Renal cortex interstitium (tissue), 11 donors: ENCODE measurements around the gene GRID1. TPM values are rescaled to one million over a fixed set of nuclear protein-coding genes. Genes with fewer than 3 reads are reported as not detected.

Experiments used
- DNase-seq, 11 donors: peaks; one replicate each; pipeline ENCODE4 v3.0.0-alpha.2; 2013; ENCODE audit warnings: low read depth in 9 of 11, low spot score in 4 of 11; ENCODE audit errors: extremely low read depth in 1 of 11
- polyA plus RNA-seq, 3 donors: library from polyadenylated mRNA; unstranded; fragments of 120-200 nt; gene quantifications; one replicate each; pipeline ENCODE4 v1.2.1, GENCODE V29; 2013; ENCODE audit not compliant: insufficient read length in 3 of 3

GRID1 gene
- polyA plus RNA-seq, 3 donors = 1.6 to 1.8 (median 1.6) TPM

DNA sequence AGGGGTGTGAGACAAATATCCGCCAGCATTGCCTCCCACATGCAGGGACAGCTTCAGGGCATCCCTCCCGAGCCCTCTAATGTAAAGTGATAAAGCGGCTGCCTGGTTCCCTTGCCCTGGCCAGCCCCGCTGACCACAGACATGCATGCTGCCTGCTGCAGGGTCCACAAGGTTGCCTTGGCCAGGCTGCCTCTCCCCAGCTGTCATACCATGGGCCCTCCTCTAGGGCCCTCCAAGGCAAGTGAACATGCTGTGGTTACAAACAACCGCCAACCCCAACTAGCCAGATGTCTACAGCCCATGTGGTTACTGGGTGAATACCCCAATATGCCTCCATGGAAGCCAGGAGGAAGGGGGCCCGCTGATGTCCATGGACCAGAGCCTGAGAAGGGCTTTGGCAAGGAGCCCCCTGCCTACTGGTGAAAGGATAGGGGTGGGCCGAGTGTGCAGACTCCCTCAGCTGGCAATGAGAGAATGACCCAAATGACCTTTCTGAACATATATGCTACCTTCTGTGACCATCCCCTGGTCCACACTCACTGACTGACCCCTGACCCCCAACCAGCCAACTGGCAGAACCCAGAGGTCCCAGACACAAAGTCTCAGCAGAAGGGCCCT, 37.4 kb downstream of the GRID1 start:
- DNase-seq = no peak

DNA sequence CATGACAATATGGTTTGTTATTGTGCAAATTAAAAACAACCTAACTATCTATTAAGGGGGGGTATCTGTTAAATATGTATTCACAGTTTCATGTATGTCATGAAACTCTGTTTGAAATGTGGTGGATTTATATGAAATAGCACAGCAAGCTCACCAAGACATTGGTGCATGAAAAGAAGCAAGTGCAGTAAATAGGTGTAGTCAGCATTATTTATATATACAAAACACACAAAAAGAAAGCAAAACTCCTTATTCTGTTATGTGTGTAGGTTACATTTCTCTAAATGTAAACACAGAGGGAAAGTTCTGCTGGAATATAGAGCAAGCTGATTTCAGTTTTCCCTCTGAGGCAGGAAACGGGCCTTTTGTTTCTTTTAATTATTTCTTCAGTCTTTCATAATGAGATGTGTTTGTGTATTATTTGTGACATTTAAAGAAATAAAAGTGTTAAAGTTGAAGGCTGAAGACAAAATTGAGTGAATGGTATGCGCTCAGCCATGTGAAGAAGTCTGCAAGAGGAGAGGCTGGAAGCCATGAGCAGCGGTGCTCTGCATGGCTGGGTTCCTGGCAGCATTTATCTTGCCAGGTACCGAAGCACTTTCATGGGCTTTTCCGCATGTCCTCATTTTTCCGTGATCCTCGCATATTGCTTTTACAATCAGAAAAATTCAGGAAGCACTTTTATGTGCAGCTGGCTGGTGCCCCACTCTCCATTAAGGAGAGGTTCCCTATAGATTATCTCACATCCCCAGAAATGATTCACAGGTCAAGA, 38.5 kb downstream of the GRID1 start:
- DNase-seq = no peak

DNA sequence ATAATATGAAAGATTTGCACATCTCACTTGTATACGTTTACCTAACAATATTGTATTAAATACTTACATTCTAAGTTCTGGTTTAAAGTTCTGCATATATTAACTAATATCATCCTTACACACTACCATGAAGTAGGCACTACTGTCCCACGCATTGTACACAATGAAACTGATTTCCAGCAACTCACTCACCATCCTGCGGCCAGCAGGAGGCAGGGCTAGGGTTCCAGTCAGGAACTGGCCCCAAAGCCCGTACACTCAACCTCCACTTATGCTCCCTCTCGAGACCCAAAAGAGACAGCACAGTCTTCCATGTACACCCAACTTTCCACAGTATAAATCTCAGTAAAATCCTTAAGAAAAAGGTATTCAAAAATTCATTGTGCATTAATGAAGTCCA, 41.4 kb downstream of the GRID1 start:
- no peak for DNase-seq

GRCh38 chr10:86321568-86321967, 45.0 kb downstream of the GRID1 start:
- DNase-seq = no peak

DNA sequence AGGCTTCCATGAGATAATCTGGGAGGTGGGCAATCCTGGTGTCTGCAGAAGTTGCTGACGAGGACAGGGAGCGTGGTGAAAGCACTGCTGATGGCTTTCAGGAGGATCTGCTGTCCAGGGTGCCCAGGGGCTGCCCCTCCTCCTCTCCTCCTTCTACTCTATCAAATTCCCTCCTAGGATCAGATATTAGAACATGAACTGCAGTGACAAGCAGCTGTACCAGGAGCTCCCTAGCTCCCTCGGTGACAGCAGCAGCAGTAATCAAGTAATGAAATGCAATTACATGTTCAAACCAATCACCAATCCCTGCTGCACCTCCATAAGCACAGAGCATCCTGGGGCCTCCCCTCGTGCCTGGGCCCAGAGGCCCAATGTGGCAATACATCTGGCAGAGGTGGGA, 46.9 kb downstream of the GRID1 start:
- no peak for DNase-seq

DNA sequence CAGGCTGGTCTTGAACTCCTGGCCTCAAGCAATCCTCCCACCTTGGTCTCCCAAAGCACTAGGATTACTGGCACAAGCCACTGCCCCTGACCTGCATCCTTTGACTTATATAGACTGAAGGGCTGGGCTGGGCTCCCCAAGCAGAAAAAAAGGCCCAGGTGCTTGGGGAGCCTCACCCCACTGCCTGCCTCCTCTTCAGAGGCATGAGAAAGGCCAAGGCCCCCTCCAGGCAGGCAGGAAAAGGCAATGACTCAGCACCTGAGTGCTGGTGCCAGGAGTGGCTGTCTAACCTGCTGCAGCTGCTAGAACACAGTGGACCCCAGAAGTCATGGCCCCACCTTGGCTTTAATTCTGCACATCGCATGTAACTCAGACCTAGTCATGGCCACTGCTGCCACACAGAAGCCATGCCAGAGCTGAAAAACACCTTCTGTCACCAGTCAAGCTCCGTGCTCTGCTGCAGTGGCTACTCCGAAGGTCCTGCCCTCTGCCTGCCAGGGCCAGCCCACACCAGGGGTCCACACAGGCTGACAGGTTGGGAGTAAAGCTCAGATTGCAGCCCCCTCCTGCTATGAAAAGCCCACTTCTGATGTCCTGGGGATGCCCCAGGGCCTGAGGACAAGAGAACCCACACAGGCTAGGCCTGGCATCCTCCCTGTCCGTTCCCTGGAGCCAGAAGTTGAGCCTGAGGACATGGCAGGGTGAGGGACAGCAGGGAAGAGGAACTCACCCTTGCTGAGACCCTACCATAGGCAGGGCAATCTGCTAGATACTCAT, 48.5 kb downstream of the GRID1 start:
- no peak for DNase-seq

GRCh38 chr10:86316990-86317389, 49.6 kb downstream of the GRID1 start:
- DNase-seq = no peak

- DNase-seq = no peak
Measured at GRCh38 chr10:86316274-86316835, 50.2 kb downstream of the GRID1 start.

DNA sequence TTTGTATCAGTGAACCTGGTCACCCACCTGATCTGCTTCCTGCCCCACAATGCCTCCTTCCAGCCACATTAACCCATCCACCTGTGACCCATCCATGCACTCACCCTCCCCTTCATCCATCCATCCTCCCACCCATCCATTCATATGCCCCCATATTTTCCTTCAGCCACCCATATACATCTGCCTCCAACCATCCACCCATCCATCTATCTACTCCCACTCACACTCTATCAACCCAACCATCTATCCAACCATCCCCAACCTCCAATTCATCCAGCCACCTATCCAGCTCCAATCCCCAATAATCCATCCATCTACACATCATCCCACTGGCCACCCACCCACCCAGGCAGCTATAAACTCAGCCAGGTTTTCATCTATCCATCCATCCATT, 51.0 kb downstream of the GRID1 start:
- DNase-seq = no peak

GRCh38 chr10:86314616-86315548, 51.7 kb downstream of the GRID1 start:
- no peak for DNase-seq

GRCh38 chr10:86313621-86314041, 53.0 kb downstream of the GRID1 start:
- no peak for DNase-seq

DNA sequence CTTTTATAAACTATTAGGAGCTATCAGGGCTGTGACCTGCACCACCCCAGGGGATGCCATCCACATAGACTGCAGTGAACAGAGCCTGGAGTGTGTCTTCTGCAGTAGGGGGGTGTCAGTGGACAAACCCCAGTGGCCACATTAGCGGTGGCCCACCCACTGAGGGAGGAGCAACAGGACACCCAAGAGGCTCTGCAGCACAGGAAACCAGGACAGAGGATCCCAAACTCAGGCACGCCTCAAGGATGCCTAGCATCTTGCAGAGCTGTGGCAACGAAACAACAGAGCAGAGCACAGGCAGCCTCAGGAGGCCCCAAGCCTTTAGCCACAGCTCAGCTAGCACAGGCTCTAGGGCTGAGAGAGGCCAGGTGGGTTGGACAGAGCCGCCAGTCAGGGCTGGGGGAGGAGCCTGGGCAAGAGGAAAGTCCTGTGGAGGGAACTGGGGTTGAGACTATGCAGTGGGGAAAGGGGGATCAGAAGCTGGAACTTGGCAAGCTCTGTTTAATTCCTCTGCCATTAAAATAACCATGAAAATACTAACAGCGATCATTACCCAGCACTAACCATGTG, 53.8 kb downstream of the GRID1 start:
- DNase-seq = no peak

DNA sequence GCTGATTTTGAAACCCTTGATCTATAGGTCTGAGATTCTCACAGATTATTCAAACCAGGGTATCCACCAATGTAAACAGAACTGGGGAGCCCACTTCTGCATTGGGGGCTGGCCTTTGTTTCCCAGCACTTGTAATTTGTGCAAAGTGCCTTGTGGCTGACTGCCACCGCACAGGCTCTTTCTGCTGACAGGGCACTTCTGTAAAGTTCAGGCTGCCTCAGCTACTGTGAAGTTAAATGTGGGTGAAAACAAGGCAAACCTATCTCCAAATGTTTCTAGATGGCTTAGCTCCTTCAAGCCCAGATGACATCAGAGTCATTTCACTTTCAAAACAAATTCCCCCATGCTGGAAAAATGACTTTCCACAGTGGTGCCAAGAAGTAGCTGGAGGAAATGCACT, 54.7 kb downstream of the GRID1 start:
- DNase-seq = no peak

DNA sequence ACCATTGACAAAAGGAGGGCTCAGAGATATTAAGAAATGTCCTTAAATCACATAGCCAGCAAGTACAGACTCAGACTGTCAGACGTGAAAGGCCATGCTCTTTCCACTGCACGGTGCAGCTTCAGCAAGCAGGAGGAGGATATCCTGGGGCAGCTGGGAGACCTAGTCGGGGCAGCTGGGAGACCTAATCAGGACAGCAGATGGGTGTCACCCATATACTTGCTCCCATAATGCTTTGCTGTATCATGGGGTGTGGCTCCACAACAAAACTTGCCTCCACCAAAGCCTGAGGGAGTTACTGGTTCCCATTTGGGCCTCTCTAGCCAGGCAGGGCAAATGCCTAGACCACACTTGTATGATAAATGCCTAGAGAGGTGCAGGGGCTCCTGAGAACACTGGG, 55.4 kb downstream of the GRID1 start:
- no peak for DNase-seq

DNA sequence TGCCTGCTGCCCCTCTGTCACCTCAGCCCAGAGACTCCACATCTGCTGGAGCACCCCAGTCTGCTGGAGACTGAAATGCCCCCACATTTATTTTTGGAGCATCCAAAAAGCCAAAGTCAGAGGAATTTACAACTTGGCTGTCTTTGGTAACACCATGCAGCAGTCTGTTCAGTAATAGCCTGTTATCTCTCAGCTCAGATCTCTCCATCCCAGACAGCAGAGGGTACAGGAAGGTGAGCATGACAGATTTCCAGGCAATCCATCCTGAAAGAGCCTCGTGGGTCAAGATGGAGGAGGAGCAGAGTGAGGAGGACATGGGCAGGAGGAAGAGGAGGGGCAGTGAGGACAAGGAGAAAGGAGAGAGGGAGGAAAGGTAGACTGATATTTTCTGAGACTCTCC, 55.9 kb downstream of the GRID1 start:
- no peak for DNase-seq

DNA sequence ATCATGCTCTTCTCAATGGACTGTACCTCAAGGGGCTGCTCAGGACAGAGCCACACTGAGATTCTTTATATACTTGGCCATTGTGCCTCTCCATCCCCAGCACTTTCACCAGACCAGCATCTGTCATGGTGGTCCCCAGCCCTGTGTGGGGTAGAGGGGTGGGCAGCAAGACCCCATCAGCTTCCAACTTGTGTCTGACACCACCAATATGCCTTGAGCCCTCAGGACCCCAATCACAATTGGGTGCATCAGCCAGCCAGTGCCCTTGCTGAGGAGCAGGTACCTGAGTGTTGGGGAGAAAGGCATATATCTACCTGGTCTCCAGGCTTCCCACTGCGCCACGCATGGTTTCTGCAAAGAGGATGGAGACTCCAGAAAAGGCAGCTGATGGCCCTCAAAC, 56.3 kb downstream of the GRID1 start:
- no peak for DNase-seq

DNA sequence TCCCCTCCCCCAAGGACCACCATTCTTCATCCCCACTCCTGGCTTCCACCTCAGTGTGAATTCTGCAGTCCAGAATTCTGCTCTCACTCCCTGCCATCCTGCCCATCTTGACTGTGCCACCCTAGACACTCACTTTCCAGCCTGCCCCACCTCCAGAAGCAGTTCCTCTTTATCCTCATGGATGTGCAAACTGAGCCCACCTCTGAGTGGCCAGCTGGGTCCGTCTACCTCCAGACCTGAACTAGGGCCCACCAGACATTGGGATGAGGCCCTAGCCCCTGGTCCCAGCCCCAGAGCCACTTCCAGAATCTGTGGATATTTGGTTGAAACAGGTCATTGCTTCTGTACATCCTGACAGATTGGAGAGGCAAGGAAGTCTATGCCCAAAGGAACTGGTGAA, 58.5 kb downstream of the GRID1 start:
- no peak for DNase-seq

GRCh38 chr10:86306628-86307278, 59.8 kb downstream of the GRID1 start:
- peak; percentile 4 to 47 (median 18) for DNase-seq
